K562 (cell line): ENCODE results near the gene RSBN1L. TPM values are rescaled to one million over a fixed set of nuclear protein-coding genes. Genes with fewer than 3 reads are reported as not detected.

ENCODE experiments used
- ATF1 ChIP-seq, 2 experiments: fragments of 450-650 bp in 1 of 2; IDR thresholded peaks; 2 replicates each; pipeline ENCODE4 v1.6.1; 2016; ENCODE audit warnings: missing compliant biosample characterization in 1 of 2, missing genetic modification characterization in 1 of 2
- CBX3 ChIP-seq, 2 experiments: IDR thresholded peaks; 1 replicate in 1 of 2; 2 replicates in 1 of 2; pipeline ENCODE4 v1.6.1; 2012; ENCODE audit warnings: inconsistent platforms in 2 of 2, low read length in 2 of 2, borderline replicate concordance in 1 of 2, control low read depth in 1 of 2
- CBX8 ChIP-seq: fragments of 200-600 bp; sonication (generic); IDR thresholded peaks from 2 replicates; pipeline ENCODE4 v1.6.1; 2012; ENCODE audit warnings: borderline replicate concordance, mixed run types, low read depth, mild to moderate bottlenecking, moderate library complexity, mixed read lengths, low read length, control low read depth, inconsistent platforms; ENCODE audit not compliant: poor library complexity, severe bottlenecking; ENCODE audit errors: extremely low read depth
- CREB5 ChIP-seq: fragments of 250-450 bp; sonication (Bioruptor Pico); IDR thresholded peaks from 2 replicates; pipeline ENCODE4 v1.5.0; 2020; ENCODE audit warnings: mild to moderate bottlenecking
- FOXM1 ChIP-seq, 2 experiments: fragments of 450-650 bp in 1 of 2; sonication (generic) in 1 of 2; formaldehyde crosslinking in 1 of 2; IDR thresholded peaks; 2 replicates each; pipeline versions ENCODE4 v1.6.1 to v1.9.0; 2017 to 2022; ENCODE audit warnings: low read depth in 2 of 2, mild to moderate bottlenecking in 2 of 2, missing genetic modification reagents in 1 of 2, moderate library complexity in 1 of 2
- GATAD2B ChIP-seq: fragments of 450-650 bp; IDR thresholded peaks from 2 replicates; pipeline ENCODE4 v1.6.1; 2017; ENCODE audit warnings: mild to moderate bottlenecking, borderline replicate concordance
- SAFB ChIP-seq: fragments of 200-400 bp; formaldehyde crosslinking; IDR thresholded peaks from 2 replicates; pipeline ENCODE4 v1.6.1; 2017; ENCODE audit warnings: low read depth, low read length, borderline replicate concordance
- SAP30 ChIP-seq: fragments of 200-600 bp; sonication (generic); IDR thresholded peaks from 2 replicates; pipeline ENCODE4 v1.6.1; 2012; ENCODE audit warnings: borderline replicate concordance, low read depth, mild to moderate bottlenecking, moderate library complexity, low read length, control low read depth, inconsistent platforms; ENCODE audit not compliant: insufficient read depth, poor library complexity, severe bottlenecking
- SIN3A ChIP-seq, 2 experiments: fragments of 150-350 bp in 1 of 2; IDR thresholded peaks; 2 replicates each; pipeline ENCODE4 v1.6.1; 2011 to 2016; ENCODE audit warnings: borderline replicate concordance in 2 of 2, low read depth in 2 of 2, low read length in 2 of 2, mild to moderate bottlenecking in 2 of 2, moderate library complexity in 2 of 2; ENCODE audit not compliant: control insufficient read depth in 1 of 2
- SMAD2 ChIP-seq: fragments of 150-350 bp; IDR thresholded peaks from 2 replicates; pipeline ENCODE4 v1.6.1; 2014; ENCODE audit warnings: low read depth, mild to moderate bottlenecking, low read length
- SUPT5H ChIP-seq: fragments of 450-650 bp; IDR thresholded peaks from 2 replicates; pipeline ENCODE4 v1.6.1; 2016
- TFAM ChIP-seq: fragments of 250-450 bp; sonication (Bioruptor Pico); conservative IDR thresholded peaks from 2 replicates; pipeline ENCODE4 v1.5.0; 2021; ENCODE audit warnings: mild to moderate bottlenecking, moderate library complexity
- TRIM25 ChIP-seq: fragments of 450-650 bp; IDR thresholded peaks from 2 replicates; pipeline ENCODE4 v1.7.0; 2016; ENCODE audit warnings: borderline replicate concordance
- ZNF347 ChIP-seq: fragments of 450-650 bp; formaldehyde crosslinking; IDR thresholded peaks from 2 replicates; pipeline ENCODE4 v1.4.0; 2020; ENCODE audit warnings: low read depth, mild to moderate bottlenecking, moderate library complexity
- ZNF449 ChIP-seq: fragments of 250-450 bp; sonication (Bioruptor Pico); IDR thresholded peaks from 2 replicates; pipeline ENCODE4 v1.8.0; 2022; ENCODE audit warnings: moderate library complexity, mild to moderate bottlenecking, inconsistent platforms
- polyA plus RNA-seq, 8 experiments: library from polyadenylated mRNA; depleted of rRNA in 4 of 8; stranded (reverse) in 5 of 8; unstranded in 3 of 8; fragments of >200 nt; fragmentation: Nextera tagmentation in 2 of 8; fragmentation: Illumina TruSeq in 1 of 8; extraction: Ambion mirVana in 2 of 8; extraction: Trizol in 1 of 8; gene quantifications; 2 replicates each; pipeline versions ENCODE4 v1.2.1 to v1.2.3, GENCODE V29; 2011 to 2014; ENCODE audit warnings: inconsistent platforms in 1 of 8, missing spikeins in 1 of 8
- total RNA-seq, 7 experiments: library from RNA; depleted of rRNA in 6 of 7; stranded (reverse); fragments of >200 nt in 6 of 7; fragmentation: Illumina TruSeq in 2 of 7; extraction: Trizol in 2 of 7; gene quantifications; 2 replicates each; pipeline versions ENCODE4 v1.2.1 to v1.2.3, GENCODE V29; 2011 to 2021; ENCODE audit warnings: low replicate concordance in 1 of 7
- TF ChIP-seq, protein P1 (sequence below): fragments of 450-650 bp; conservative IDR thresholded peaks from 2 replicates; pipeline ENCODE4 v1.6.1; 2016; ENCODE audit warnings: missing genetic modification characterization, low read depth, mild to moderate bottlenecking, control low read depth, missing compliant biosample characterization
- TF ChIP-seq, protein P2 (sequence below): sonication (generic); formaldehyde crosslinking; IDR thresholded peaks from 2 replicates; pipeline ENCODE4 v1.8.0; 2022; ENCODE audit warnings: mild to moderate bottlenecking, missing genetic modification reagents

RSBN1L gene
- total and polyA plus RNA-seq, 9 of the 15 experiments (the other 6 are each of a cell fraction or from before 2014, with no cell fraction given), result 6.2 to 35.2 (median 20.1) TPM

DNA sequence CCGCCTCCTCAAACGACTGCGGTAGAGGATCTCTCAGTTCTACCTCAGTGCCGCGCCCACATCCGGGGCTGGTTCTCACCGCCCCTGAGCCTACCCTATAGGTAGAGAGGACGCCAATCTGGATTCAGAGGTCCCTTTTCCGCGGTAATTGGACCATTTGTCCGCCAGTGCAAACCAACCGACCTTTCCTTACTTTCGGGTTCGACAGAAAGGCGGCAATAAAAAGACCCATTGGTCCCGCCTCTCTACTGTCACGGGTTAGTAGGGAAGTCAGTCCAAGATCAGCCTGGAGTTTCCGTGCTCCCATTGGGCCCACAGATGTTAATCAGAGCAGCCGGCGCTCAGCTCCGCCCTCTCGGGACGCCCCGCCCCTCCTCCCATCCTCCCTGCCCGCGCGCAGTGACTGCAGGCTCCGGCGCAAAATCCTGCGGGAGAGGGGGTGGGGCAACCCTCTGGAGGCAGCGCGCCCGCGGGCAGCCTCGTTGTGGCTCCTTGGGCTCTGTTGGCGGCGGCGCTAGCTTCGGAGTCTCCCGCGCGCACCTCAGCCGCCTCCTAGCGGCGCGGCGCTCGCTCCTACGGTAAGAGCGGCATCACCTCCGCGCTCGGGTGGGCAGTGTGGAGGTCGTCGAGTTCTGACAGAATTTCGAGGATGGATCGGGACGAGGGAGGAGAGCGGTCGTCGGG lies 102.3 kb downstream of the RSBN1L start, which contains the start of the genes PHTF2 and TMEM60 (continued):
- TF ChIP-seq CBX8 (no peak), SAFB (peak; percentile 65; the same call in 1 of the 2 replicates), SMAD2 (no peak), ZNF449 (CRISPR knock-in tag) (no peak), ATF1 (CRISPR knock-in tag; IDR thresholded peaks at IDR 0.05) (no peak), ATF1 (tag; IDR thresholded peaks at IDR 0.05) (peak; percentile 88), SAP30 (no peak), CREB5 (CRISPR knock-in tag) (no peak), ZNF347 (CRISPR knock-in tag) (no peak), FOXM1 (IDR thresholded peaks at IDR 0.05; ENCODE audit: low read depth) (peak; percentile 90), FOXM1 (CRISPR knock-in tag; IDR thresholded peaks at IDR 0.05; ENCODE audit: low read depth) (peak; percentile 50; the same call in 1 of the 2 replicates), TFAM (CRISPR knock-in tag) (no peak), GATAD2B (peak; percentile 72), TRIM25 (no peak), SUPT5H (peak; percentile 61), CBX3 (IDR thresholded peaks at IDR 0.05; ENCODE audit: borderline replicate concordance in 1 of 2, low read length in 2 of 2) (peak in 1 of 2 experiments; percentile 13; a peak in 1 of 3 replicates), SIN3A (IDR thresholded peaks at IDR 0.05; ENCODE audit: borderline replicate concordance in 2 of 2, control insufficient read depth in 1 of 2, low read depth in 2 of 2, low read length in 2 of 2) (peak in 1 of 2 experiments; percentile 70; a peak in 1 of 4 replicates)
- TF ChIP-seq, protein P1, sequence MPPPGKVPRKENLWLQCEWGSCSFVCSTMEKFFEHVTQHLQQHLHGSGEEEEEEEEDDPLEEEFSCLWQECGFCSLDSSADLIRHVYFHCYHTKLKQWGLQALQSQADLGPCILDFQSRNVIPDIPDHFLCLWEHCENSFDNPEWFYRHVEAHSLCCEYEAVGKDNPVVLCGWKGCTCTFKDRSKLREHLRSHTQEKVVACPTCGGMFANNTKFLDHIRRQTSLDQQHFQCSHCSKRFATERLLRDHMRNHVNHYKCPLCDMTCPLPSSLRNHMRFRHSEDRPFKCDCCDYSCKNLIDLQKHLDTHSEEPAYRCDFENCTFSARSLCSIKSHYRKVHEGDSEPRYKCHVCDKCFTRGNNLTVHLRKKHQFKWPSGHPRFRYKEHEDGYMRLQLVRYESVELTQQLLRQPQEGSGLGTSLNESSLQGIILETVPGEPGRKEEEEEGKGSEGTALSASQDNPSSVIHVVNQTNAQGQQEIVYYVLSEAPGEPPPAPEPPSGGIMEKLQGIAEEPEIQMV (tag), result no peak
- TF ChIP-seq, protein P2, sequence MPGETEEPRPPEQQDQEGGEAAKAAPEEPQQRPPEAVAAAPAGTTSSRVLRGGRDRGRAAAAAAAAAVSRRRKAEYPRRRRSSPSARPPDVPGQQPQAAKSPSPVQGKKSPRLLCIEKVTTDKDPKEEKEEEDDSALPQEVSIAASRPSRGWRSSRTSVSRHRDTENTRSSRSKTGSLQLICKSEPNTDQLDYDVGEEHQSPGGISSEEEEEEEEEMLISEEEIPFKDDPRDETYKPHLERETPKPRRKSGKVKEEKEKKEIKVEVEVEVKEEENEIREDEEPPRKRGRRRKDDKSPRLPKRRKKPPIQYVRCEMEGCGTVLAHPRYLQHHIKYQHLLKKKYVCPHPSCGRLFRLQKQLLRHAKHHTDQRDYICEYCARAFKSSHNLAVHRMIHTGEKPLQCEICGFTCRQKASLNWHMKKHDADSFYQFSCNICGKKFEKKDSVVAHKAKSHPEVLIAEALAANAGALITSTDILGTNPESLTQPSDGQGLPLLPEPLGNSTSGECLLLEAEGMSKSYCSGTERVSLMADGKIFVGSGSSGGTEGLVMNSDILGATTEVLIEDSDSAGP (CRISPR knock-in tag), result no peak
